HepG2 (cell line): ENCODE results near the gene TNFAIP8L2. TPM values are rescaled to one million over a fixed set of nuclear protein-coding genes. Genes with fewer than 3 reads are reported as not detected.

Experiments used
- CHD2 ChIP-seq: IDR thresholded peaks from 2 replicates; pipeline ENCODE4 v1.6.1; 2011; ENCODE audit warnings: low read depth, low read length, improper control_type of control experiment
- FOXP1 ChIP-seq, 2 experiments: fragments of 450-650 bp in 1 of 2; IDR thresholded peaks; 2 replicates each; pipeline ENCODE4 v1.6.1; 2017 to 2018; ENCODE audit warnings: antibody characterized with exemption in 1 of 2
- MBNL3 ChIP-seq: fragments of 250-450 bp; sonication (Bioruptor Pico); conservative IDR thresholded peaks from 2 replicates; pipeline ENCODE4 v1.8.0; 2022; ENCODE audit warnings: mild to moderate bottlenecking, inconsistent platforms
- NFATC3 ChIP-seq: sonication (generic); formaldehyde crosslinking; IDR thresholded peaks from 2 replicates; pipeline ENCODE4 v1.5.1; 2020; ENCODE audit warnings: mild to moderate bottlenecking, missing genetic modification reagents
- RAD51 ChIP-seq: fragments of 450-650 bp; IDR thresholded peaks from 2 replicates; pipeline ENCODE4 v1.6.1; 2016; ENCODE audit warnings: borderline replicate concordance
- SAFB2 ChIP-seq: sonication (generic); formaldehyde crosslinking; IDR thresholded peaks from 2 replicates; pipeline ENCODE4 v1.5.1; 2020; ENCODE audit warnings: missing genetic modification reagents, low read depth, mild to moderate bottlenecking, borderline replicate concordance
- SETDB1 ChIP-seq: sonication (generic); formaldehyde crosslinking; IDR thresholded peaks from 2 replicates; pipeline ENCODE4 v1.5.1; 2020; ENCODE audit warnings: missing genetic modification reagents, mild to moderate bottlenecking, borderline replicate concordance
- ZNF3 ChIP-seq: IDR thresholded peaks from 2 replicates; pipeline ENCODE4 v1.7.0; 2017; ENCODE audit warnings: inconsistent platforms
- ZNF343 ChIP-seq: sonication (generic); formaldehyde crosslinking; IDR thresholded peaks from 2 replicates; pipeline ENCODE4 v1.4.0; 2020; ENCODE audit warnings: mild to moderate bottlenecking, missing genetic modification reagents
- ZNF546 ChIP-seq: sonication (generic); formaldehyde crosslinking; conservative IDR thresholded peaks from 2 replicates; pipeline ENCODE4 v1.8.1; 2023; ENCODE audit warnings: mild to moderate bottlenecking, missing genetic modification reagents
- ZNF567 ChIP-seq: sonication (generic); formaldehyde crosslinking; IDR thresholded peaks from 2 replicates; pipeline ENCODE4 v1.8.1; 2023; ENCODE audit warnings: mild to moderate bottlenecking, missing genetic modification reagents, borderline replicate concordance
- ZNF570 ChIP-seq: sonication (generic); formaldehyde crosslinking; IDR thresholded peaks from 2 replicates; pipeline ENCODE4 v1.4.0; 2020; ENCODE audit warnings: mild to moderate bottlenecking, missing genetic modification reagents, borderline replicate concordance
- polyA plus RNA-seq, 8 experiments: library from polyadenylated mRNA; depleted of rRNA in 3 of 8; stranded (reverse) in 7 of 8; unstranded in 1 of 8; fragments of >200 nt; fragmentation: Illumina TruSeq in 4 of 8; extraction: Trizol in 4 of 8; gene quantifications; 2 replicates each; pipeline versions ENCODE4 v1.2.1 to v1.2.3, GENCODE V29; 2011 to 2016; ENCODE audit warnings: low read depth in 4 of 8, missing spikeins in 1 of 8, mixed read lengths in 1 of 8; ENCODE audit not compliant: insufficient read depth in 1 of 8
- total RNA-seq, 5 experiments: library from RNA; depleted of rRNA; stranded (reverse); fragments of >200 nt; fragmentation: Illumina TruSeq; extraction: Trizol; gene quantifications; 2 replicates each; pipeline ENCODE4 v1.2.3, GENCODE V29; 2016; ENCODE audit warnings: low read depth in 1 of 5
- TF ChIP-seq, protein P1 (sequence below): sonication (generic); formaldehyde crosslinking; IDR thresholded peaks from 2 replicates; pipeline ENCODE4 v1.5.0; 2020; ENCODE audit warnings: mild to moderate bottlenecking, low read depth, missing genetic modification reagents, borderline replicate concordance
- TF ChIP-seq, protein P2 (sequence below): sonication (generic); formaldehyde crosslinking; IDR thresholded peaks from 2 replicates; pipeline ENCODE4 v1.5.0; 2020; ENCODE audit warnings: missing genetic modification reagents, mild to moderate bottlenecking, borderline replicate concordance
- TF ChIP-seq, protein P3 (sequence below): sonication (generic); formaldehyde crosslinking; IDR thresholded peaks from 2 replicates; pipeline ENCODE4 v1.4.0; 2020; ENCODE audit warnings: missing genetic modification reagents
- TF ChIP-seq, protein P4 (sequence below): sonication (generic); formaldehyde crosslinking; IDR thresholded peaks from 2 replicates; pipeline ENCODE4 v1.5.0; 2020; ENCODE audit warnings: missing genetic modification reagents
- TF ChIP-seq, protein P5 (sequence below): sonication (generic); formaldehyde crosslinking; IDR thresholded peaks from 2 replicates; pipeline ENCODE4 v1.4.0; 2020; ENCODE audit warnings: missing genetic modification reagents, mild to moderate bottlenecking, borderline replicate concordance
- TF ChIP-seq, protein P6 (sequence below): sonication (generic); formaldehyde crosslinking; IDR thresholded peaks from 2 replicates; pipeline ENCODE4 v1.8.1; 2023; ENCODE audit warnings: missing genetic modification reagents, mild to moderate bottlenecking, borderline replicate concordance
- TF ChIP-seq, protein P7 (sequence below): sonication (generic); formaldehyde crosslinking; IDR thresholded peaks from 2 replicates; pipeline ENCODE4 v1.4.0; 2020; ENCODE audit warnings: mild to moderate bottlenecking, low read depth, missing genetic modification reagents

Gene TNFAIP8L2
- total and polyA plus RNA-seq, 2 of the 13 experiments (the other 11 are each of a cell fraction or from before 2014, with no cell fraction given): not detected

DNA sequence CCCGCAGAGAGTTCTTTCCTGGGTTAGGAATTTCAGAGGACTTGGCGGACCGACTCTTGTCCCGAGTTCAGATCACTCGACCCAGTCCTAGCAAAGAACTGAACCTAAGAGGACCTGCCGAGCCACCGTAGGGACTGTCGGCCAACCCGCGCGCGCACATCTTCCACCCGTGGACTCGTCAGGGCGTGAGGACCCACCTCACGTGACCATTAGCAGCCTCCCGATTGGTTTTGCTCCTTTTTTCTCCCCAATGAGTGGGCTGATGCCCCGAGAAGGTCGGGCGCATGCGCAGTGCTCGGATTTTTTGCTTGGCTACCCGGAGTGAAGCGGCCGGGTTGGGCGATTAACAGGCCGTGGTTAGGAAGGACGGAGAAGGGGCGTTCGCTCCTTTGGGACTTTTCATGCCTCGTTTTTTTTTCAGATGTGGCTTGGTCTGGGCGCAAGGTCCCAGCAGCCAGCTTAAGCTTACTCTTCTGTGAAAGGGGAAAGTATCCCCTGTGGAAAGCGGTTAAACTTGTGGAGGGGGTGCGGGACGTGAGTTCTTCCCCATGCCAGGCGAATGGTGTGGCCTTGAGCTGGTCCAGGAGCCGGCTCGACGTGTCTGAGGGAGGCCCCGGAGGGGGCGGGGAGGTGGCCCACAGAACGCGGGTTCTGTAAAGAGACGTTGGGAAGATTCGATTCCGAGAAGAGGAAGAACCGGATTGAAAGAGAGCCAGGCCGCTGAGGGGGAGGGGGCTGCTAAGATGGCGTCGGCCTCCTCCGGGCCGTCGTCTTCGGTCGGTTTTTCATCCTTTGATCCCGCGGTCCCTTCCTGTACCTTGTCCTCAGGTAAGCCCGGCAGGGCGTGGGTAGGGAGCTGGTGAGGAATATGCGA is 42.0 kb downstream of the TNFAIP8L2 start, which contains the start of gene PIP5K1A (continued):
- TF ChIP-seq ZNF3 (CRISPR knock-in tag): no peak
- no peak; the same call in 1 of the 2 replicates for TF ChIP-seq ZNF567 (CRISPR knock-in tag)
- TF ChIP-seq, protein P1, sequence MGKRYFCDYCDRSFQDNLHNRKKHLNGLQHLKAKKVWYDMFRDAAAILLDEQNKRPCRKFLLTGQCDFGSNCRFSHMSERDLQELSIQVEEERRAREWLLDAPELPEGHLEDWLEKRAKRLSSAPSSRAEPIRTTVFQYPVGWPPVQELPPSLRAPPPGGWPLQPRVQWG: no peak
- TF ChIP-seq, protein P2, sequence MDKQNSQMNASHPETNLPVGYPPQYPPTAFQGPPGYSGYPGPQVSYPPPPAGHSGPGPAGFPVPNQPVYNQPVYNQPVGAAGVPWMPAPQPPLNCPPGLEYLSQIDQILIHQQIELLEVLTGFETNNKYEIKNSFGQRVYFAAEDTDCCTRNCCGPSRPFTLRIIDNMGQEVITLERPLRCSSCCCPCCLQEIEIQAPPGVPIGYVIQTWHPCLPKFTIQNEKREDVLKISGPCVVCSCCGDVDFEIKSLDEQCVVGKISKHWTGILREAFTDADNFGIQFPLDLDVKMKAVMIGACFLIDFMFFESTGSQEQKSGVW: no peak
- TF ChIP-seq ZNF546 (CRISPR knock-in tag): no peak; the same call in 1 of the 2 replicates
- TF ChIP-seq, protein P3, sequence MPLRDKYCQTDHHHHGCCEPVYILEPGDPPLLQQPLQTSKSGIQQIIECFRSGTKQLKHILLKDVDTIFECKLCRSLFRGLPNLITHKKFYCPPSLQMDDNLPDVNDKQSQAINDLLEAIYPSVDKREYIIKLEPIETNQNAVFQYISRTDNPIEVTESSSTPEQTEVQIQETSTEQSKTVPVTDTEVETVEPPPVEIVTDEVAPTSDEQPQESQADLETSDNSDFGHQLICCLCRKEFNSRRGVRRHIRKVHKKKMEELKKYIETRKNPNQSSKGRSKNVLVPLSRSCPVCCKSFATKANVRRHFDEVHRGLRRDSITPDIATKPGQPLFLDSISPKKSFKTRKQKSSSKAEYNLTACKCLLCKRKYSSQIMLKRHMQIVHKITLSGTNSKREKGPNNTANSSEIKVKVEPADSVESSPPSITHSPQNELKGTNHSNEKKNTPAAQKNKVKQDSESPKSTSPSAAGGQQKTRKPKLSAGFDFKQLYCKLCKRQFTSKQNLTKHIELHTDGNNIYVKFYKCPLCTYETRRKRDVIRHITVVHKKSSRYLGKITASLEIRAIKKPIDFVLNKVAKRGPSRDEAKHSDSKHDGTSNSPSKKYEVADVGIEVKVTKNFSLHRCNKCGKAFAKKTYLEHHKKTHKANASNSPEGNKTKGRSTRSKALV (CRISPR knock-in tag): no peak
- TF ChIP-seq, protein P4, sequence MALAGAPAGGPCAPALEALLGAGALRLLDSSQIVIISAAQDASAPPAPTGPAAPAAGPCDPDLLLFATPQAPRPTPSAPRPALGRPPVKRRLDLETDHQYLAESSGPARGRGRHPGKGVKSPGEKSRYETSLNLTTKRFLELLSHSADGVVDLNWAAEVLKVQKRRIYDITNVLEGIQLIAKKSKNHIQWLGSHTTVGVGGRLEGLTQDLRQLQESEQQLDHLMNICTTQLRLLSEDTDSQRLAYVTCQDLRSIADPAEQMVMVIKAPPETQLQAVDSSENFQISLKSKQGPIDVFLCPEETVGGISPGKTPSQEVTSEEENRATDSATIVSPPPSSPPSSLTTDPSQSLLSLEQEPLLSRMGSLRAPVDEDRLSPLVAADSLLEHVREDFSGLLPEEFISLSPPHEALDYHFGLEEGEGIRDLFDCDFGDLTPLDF: peak; percentile 76
- peak; percentile 92 for TF ChIP-seq RAD51
- no peak for TF ChIP-seq ZNF570 (CRISPR knock-in tag)
- TF ChIP-seq FOXP1 (IDR thresholded peaks at IDR 0.05): no peak
- no peak for TF ChIP-seq FOXP1 (CRISPR knock-in tag; IDR thresholded peaks at IDR 0.05)
- 0 out of 2 replicates have a peak, but pooled peaks have one; percentile 20 for TF ChIP-seq NFATC3 (CRISPR knock-in tag)
- TF ChIP-seq, protein P5, sequence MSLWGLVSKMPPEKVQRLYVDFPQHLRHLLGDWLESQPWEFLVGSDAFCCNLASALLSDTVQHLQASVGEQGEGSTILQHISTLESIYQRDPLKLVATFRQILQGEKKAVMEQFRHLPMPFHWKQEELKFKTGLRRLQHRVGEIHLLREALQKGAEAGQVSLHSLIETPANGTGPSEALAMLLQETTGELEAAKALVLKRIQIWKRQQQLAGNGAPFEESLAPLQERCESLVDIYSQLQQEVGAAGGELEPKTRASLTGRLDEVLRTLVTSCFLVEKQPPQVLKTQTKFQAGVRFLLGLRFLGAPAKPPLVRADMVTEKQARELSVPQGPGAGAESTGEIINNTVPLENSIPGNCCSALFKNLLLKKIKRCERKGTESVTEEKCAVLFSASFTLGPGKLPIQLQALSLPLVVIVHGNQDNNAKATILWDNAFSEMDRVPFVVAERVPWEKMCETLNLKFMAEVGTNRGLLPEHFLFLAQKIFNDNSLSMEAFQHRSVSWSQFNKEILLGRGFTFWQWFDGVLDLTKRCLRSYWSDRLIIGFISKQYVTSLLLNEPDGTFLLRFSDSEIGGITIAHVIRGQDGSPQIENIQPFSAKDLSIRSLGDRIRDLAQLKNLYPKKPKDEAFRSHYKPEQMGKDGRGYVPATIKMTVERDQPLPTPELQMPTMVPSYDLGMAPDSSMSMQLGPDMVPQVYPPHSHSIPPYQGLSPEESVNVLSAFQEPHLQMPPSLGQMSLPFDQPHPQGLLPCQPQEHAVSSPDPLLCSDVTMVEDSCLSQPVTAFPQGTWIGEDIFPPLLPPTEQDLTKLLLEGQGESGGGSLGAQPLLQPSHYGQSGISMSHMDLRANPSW (CRISPR knock-in tag): no peak
- no peak for TF ChIP-seq SAFB2
- TF ChIP-seq, protein P6, sequence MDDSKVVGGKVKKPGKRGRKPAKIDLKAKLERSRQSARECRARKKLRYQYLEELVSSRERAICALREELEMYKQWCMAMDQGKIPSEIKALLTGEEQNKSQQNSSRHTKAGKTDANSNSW: peak; percentile 27; the same call in 1 of the 2 replicates
- no peak for TF ChIP-seq ZNF343 (CRISPR knock-in tag)
- no peak for TF ChIP-seq MBNL3 (CRISPR knock-in tag)
- no peak for TF ChIP-seq SETDB1 (CRISPR knock-in tag)
- TF ChIP-seq CHD2: no peak
- TF ChIP-seq, protein P7, sequence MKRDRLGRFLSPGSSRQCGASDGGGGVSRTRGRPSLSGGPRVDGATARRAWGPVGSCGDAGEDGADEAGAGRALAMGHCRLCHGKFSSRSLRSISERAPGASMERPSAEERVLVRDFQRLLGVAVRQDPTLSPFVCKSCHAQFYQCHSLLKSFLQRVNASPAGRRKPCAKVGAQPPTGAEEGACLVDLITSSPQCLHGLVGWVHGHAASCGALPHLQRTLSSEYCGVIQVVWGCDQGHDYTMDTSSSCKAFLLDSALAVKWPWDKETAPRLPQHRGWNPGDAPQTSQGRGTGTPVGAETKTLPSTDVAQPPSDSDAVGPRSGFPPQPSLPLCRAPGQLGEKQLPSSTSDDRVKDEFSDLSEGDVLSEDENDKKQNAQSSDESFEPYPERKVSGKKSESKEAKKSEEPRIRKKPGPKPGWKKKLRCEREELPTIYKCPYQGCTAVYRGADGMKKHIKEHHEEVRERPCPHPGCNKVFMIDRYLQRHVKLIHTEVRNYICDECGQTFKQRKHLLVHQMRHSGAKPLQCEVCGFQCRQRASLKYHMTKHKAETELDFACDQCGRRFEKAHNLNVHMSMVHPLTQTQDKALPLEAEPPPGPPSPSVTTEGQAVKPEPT (CRISPR knock-in tag): no peak
